Middle frontal gyrus (tissue), 1 donor: Measurements from ENCODE around the gene PRKCSH.
"Not testable (repeated sequence)": the region's sequence is repeated elsewhere in the genome, so short reads cannot be mapped to it uniquely, and the experiment has no call there.

ENCODE experiments used
- DNase-seq: peaks from one replicate; pipeline ENCODE4 v3.0.0-alpha.2; 2015; ENCODE audit warnings: low spot score; ENCODE audit errors: extremely low spot score

The PRKCSH gene

GRCh38 chr19:11420429-11421370 is 14.7 kb upstream of the PRKCSH start:
- no peak for DNase-seq

GRCh38 chr19:11421371-11422098 is 13.9 kb upstream of the PRKCSH start:
- DNase-seq = no peak

DNA sequence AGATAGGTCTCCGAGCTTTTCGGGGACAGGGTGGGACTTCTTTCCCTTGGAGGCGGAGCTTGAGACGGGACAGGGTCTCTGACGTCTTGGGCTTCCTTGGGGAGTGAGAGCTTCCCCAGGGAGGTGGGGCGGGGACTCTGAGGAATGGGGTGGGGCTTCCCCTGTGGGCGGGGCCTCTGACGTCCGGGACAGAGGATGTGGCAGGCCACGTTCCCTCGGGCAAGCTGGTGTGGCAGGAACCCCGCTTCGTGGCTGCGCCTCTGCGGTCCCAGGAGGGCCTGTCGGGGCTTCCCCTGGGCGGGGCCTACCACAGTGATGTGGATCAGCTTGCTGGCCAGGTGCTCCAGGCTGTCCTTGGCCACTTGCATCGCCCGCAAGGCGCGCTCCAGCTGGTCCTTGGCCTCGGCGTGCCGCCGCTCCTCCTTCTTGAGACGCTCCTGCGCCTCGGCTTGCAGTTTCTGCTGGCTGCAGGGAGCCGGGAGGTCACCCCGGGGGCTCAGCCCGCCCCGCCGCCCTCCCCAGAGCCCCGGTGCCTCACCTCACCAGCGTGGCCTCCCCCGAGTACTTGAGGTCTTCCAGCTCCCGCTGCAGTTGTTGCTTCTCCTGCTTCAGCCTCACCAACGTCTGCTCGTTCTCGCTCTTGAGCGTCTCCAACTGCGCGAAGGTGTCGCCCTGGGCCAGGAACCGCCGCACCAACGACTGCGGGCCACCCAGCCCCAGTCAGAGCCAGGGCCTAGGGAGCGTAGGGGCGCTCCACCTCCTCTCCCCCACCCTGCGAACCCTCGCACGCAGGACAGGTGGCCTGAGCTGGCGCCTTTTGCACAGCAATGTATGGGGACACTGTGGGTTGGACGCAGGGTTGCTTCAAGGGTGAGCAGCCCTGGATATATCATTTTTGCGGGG is 13.0 kb upstream of the PRKCSH start:
- no peak for DNase-seq

DNA sequence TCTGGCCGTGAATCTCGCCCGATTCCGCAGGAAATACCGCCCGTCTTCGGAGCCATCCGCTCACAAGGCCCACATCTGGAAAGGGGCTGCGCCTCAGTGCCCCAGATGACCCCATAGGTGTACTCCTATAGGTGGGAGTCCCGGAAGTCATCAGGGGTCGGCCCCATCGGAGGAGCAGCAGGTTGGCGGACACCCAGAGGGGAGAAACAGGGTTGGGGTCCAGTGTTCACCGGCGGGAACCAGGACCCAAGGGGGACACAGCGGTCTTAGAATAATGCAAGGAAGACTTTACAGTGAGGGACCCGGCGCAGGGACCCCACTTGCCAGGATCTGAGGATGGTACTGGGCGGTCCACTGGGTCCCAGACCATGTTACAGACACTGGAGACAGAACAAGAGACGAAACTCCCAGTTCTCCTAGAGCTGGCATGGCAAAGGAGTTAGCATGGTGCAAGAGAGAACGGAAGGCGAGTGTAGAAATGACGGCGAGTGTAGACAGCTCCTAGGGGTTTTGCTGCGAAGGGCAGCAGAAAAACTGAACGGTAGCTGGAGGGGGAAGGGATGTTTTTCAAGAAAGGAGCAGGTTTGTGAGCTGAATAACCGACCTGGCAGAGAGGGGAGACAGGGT is 12.2 kb upstream of the PRKCSH start:
- no peak for DNase-seq

DNA sequence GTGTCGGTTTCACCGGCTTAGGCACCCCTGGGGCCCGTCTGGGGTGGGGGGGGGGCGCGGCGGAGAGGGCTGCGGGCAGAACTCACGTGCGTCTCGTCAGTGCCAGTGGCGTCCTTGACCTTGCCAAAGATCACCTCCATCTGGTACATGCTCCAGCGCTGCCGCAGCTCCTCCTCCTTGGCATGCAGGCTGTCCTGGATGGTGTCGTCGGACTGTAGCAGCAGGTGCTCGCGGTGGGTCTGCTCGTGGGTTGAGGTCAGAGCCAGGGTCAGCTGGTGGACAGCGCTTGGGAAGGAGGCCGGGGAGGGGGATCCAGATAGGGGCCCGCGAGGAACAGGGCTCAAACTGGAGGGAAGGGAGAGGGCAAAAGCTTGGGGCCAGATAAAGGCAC is 11.6 kb upstream of the PRKCSH start:
- DNase-seq = no peak

DNA sequence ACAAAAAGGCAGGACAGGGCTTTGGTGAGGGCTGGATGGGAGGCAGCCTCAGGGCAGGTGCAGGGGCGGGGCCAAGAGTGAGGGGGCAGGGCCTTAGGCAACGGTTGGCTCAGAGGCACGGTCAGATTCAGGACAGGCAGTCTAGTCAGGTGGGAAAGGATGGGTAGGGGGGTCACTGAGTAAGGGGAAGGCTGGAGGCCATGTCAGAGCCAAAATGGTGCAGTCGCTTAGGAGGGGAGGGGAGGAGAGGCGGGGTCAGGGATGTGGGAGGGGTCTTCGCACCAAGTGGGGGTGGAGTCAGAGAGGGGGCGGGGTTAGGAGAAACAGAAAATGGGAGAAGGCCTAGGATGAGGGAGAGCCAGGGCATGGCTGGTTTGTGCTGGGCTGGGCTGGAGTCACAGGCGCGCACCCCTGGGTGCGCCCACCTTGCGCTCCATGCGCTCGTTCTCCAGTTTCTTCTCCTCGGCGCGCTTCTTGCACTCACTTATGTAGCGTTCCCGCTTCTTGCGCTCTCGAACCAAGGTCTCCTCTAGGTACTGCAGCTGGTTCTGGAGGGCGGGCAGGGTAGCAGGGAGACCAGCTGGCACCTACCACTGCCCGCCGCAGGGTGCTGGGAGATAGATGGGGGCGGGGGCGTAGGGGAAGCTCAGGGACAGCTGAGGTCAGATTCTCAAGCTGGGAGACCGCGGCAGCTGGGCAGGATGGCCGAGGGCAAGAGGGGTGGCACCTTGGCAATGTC is 9.5 kb upstream of the PRKCSH start:
- no peak for DNase-seq

DNA sequence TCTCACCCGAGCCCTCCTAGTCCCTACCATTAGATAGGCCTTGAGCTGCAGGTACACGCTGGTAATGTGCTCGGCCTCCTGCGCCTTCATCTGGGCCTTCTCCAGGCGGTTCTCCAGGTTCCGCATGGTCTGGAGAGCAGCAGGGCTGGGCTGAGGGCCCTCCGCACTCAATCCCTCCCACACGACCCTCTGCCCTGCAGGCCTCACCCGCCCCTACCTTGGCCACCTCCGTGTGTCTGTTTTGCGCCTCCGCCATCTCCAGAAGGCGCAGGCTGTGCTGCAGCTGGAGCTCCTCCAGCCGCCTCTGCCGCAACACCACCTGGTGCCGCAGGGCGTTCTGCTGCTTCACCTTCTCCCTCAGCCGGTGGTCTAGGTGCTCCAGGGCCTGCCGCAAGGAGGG is 8.8 kb upstream of the PRKCSH start:
- DNase-seq = no peak

DNA sequence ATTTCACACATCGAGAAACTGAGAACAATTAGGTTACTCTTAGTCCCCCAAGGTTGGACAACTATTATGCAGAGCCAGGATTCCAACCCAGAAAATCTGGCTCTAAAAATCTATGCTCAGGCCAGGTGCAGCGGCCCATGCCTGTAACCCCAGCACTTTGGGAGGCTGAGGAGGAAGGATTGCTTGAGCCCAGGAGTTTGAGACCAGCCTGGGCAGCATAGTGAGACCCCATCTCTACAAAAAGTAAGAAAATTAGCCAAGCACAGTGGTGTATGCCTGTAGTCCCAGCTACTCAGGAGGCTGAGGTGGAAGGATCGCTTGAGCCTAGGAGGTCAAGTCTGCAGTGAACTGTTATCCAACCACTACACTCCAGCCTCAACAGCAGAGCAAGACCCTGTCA is 1.9 kb upstream of the PRKCSH start:
- not testable (repeated sequence) for DNase-seq

- DNase-seq = no peak
Measured at GRCh38 chr19:11434703-11435056, 755 bp upstream of the PRKCSH start.

GRCh38 chr19:11435833-11436313 is 438 bp downstream of the PRKCSH start:
- no peak for DNase-seq

- DNase-seq = no peak
Measured at GRCh38 chr19:11437955-11438354, 2.5 kb downstream of the PRKCSH start.

DNA sequence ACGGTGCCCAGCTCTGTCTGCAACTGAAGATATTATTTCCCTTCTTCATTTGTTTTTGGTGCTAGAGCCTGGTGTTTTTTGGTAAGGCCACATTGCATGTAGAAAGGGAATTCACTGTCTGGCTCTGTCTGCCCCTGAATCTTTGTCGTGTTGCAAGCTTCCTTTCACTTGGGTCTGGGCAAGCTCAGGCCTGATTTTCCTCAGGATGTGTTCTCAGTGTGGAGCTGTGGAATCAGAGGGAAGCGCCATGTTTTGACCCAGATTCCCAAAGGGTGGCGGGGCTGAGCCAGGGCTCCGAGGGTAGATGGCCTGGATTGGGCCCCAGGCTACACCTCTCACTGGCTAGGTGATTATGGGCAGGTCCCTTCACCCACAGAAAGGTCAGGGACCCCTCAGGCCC is 8.6 kb downstream of the PRKCSH start:
- no peak for DNase-seq

- DNase-seq = no peak
Measured at GRCh38 chr19:11445141-11445540, 9.7 kb downstream of the PRKCSH start.

GRCh38 chr19:11446271-11446651 is 10.8 kb downstream of the PRKCSH start:
- no peak for DNase-seq

GRCh38 chr19:11446652-11447301 is 11.3 kb downstream of the PRKCSH start:
- DNase-seq = peak; percentile 69

DNA sequence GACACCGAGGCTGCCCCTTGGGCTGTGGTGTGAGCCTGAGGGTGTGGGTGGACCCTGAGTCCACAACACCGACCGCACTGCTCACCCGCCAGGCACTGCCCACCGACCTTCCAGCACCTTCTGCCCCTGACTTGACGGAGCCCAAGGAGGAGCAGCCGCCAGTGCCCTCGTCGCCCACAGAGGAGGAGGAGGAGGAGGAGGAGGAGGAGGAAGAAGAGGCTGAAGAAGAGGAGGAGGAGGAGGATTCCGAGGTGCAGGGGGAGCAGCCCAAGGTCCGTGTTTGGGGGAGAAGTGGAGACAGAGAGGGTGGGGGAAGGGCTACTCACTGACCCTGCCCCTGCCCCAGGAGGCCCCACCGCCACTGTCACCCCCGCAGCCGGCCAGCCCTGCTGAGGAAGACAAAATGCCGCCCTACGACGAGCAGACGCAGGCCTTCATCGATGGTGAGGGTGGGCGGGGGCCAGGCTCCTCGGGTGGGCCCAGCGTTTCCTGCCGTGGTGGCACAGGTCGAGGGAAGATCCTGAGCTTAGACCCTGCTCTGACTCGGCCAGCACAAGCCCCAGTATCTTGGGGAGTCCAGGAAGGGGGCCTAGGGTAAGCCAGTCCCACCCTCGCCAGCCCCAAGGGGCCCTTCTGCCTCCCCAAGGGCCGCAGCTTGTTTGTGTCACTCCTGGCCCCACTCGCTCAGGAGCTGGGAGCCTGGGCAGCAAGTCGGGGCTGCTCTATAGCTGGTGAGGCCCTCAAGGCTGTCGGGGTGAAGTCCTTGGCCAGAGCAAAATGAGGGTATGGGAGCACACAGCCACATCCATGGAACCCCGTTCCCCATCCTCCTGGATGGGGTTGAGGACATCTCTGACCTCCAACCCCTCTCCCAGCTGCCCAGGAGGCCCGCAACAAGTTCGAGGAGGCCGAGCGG is 12.2 kb downstream of the PRKCSH start:
- DNase-seq = no peak

- no peak for DNase-seq
Measured at GRCh38 chr19:11448410-11448809, 13.0 kb downstream of the PRKCSH start.

DNA sequence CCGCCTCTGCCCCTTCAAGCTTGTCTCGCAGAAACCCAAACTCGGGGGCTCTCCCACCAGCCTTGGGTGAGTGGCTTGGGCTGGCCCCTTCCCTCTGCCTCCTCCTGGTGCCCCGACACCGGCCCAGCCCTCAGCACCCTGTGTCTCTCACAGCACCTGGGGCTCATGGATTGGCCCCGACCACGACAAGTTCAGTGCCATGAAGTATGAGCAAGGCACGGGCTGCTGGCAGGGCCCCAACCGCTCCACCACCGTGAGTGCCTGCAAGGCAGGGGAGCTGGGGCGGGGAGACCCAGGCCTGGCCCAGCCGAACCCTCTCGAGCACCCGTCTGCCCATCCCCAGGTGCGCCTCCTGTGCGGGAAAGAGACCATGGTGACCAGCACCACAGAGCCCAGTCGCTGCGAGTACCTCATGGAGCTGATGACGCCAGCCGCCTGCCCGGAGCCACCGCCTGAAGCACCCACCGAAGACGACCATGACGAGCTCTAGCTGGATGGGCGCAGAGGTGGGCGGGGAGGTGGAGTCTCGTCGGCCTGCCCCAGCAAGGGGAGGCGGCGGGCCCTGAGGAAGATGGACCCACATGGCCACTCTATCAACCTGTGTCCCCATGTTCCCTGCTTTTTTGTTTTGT is 13.6 kb downstream of the PRKCSH start:
- no peak for DNase-seq
